ENCODE results near the gene MX2. TPM values are rescaled to one million over a fixed set of nuclear protein-coding genes. Genes with fewer than 3 reads are reported as not detected.

Gene MX2
- total RNA-seq, 2 donors from 2014 or later, result 1.7 to 4.9 TPM

GRCh38 chr21:41458559-41458958 lies 96.7 kb downstream of the MX2 start:
- Histone ChIP-seq H3K27me3 (replicated peaks; ENCODE audit: insufficient read depth) (no peaks in the 10 kb centered on the region), H3K4me3 (no peak overlapping the region), H3K4me1 (replicated peaks) (no peaks in the 10 kb centered on the region), H3K27ac (no peak overlapping the region), H3K9me3 (no peaks in the 10 kb centered on the region), H3K36me3 (no peaks in the 10 kb centered on the region)
- no peak for DNase-seq (ENCODE audit: low spot score)
- intact Hi-C loops (cut with DNase I), result loop anchor here (5.0 kb wide), 1 partner anchor 291 kb away; the partner anchor contains the start of gene BACE2
- TF ChIP-seq POLR2A (IDR thresholded peaks at IDR 0.05) (no peak), POLR2AphosphoS5 (IDR thresholded peaks at IDR 0.05) (no peak), CTCF (IDR thresholded peaks at IDR 0.05) (no peak)
- WGBS, result 86% methylated on average over 22 of the region's 22 CpGs

Other genes starting within 250 kb of the MX2 start
- 100 to 1,000 TPM; 103 to 119 TPM for gene BACE2, start 193.9 kb upstream of the MX2 start, total RNA-seq
- 10 to 100 TPM; 19.4 to 63.6 TPM for gene FAM3B, start 45.2 kb upstream of the MX2 start, total RNA-seq
- 10 to 100 TPM; 15.6 to 29.1 TPM for gene MX1, start 64.2 kb downstream of the MX2 start, total RNA-seq
- 100 to 1,000 TPM; 336 to 786 TPM for gene TMPRSS2, start 146.1 kb downstream of the MX2 start, total RNA-seq